SU-DHL-6 (cell line): Measurements from ENCODE around the gene ZNF804B.

Experiments
- CTCF ChIP-seq: fragments of 200-600 bp; sonication (generic); IDR thresholded peaks from one replicate; pipeline ENCODE4 v1.5.1; 2017; ENCODE audit warnings: antibody characterized with exemption, mild to moderate bottlenecking, low read length, moderate library complexity; ENCODE audit not compliant: insufficient read depth, poor library complexity, severe bottlenecking
- EZH2phosphoT487 ChIP-seq: fragments of 200-600 bp; sonication (generic), shearing (Covaris generic); conservative IDR thresholded peaks from 2 replicates; pipeline ENCODE4 v1.6.1; 2018; ENCODE audit warnings: mild to moderate bottlenecking, antibody characterized with exemption, low read length, moderate library complexity, mixed read lengths

GRCh38 chr7:89091550-89091949 is 332.1 kb downstream of the ZNF804B start:
- TF ChIP-seq CTCF (no peak), EZH2phosphoT487 (no peak)
